VCaP (cell line): ENCODE measurements around the gene ALG9.
A peak's percentile ranks its signal among the peaks of the same experiment; 100 is the strongest.

ENCODE experiments used
- H3K27ac ChIP-seq: fragments of 450-650 bp; 2 replicates; pipeline ENCODE4 v1.5.1; 2017
- TF ChIP-seq, protein P1 (sequence below): fragments of 450-650 bp; conservative IDR thresholded peaks from 2 replicates; pipeline ENCODE4 v1.5.1; 2017; ENCODE audit warnings: mild to moderate bottlenecking, moderate library complexity

The ALG9 gene

DNA sequence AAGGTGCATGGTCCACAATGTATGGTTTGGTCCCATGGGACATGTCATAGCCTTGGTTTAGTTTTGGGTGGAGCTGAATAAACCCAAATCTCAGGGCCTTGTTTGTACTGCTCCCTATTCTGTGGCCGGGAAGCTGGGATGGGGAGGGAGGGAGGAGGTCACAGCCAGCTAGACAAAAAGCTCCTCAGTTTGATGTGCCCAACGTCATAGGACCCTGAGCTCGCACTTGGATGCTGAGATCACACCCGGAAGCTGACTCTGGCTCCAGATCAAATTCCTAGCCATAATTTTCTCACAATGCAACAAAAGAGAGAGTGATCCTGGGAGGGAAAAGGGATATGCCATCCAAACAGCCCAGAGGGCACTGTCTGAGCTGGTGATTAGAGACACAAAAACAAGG, 42.6 kb upstream of the ALG9 start:
- TF ChIP-seq, protein P1, sequence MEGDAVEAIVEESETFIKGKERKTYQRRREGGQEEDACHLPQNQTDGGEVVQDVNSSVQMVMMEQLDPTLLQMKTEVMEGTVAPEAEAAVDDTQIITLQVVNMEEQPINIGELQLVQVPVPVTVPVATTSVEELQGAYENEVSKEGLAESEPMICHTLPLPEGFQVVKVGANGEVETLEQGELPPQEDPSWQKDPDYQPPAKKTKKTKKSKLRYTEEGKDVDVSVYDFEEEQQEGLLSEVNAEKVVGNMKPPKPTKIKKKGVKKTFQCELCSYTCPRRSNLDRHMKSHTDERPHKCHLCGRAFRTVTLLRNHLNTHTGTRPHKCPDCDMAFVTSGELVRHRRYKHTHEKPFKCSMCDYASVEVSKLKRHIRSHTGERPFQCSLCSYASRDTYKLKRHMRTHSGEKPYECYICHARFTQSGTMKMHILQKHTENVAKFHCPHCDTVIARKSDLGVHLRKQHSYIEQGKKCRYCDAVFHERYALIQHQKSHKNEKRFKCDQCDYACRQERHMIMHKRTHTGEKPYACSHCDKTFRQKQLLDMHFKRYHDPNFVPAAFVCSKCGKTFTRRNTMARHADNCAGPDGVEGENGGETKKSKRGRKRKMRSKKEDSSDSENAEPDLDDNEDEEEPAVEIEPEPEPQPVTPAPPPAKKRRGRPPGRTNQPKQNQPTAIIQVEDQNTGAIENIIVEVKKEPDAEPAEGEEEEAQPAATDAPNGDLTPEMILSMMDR, result no peak
- H3K27ac ChIP-seq, result no peak overlapping the region

DNA sequence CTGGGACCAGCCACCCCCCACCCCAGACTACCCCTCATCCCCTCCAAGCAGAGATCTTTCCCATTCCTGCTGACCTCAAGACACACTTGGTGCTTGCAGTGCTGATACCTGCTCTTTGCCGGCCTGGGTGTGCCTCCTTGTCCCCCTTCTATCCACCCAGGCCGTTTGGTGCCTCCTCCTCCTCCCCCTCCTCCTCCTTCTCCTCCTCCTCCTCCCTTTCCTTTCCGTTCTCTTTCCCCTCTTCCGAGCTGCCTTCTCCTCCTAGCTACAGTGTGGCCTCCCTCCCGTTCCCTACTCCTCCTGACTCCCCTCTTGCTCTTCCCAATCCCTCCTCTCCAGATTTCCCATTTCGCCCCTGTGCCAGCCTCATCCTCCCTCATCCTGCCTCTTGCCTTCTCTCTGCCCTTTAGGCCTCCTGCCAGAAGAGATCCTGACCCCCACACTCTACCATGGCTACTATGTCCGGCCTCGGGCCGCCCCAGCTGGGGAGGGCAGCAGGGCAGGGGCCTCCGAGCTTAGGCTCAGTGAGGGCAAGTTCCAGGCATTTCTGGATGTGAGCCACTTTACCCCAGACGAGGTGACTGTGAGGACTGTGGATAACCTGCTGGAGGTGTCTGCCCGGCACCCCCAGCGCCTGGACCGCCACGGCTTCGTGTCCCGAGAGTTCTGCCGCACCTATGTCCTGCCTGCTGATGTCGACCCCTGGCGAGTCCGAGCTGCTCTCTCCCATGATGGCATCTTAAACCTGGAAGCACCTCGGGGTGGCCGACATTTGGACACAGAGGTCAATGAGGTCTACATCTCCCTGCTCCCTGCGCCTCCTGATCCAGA, 41.9 kb upstream of the ALG9 start:
- no peak overlapping the region for H3K27ac ChIP-seq
- TF ChIP-seq, protein P1, result no peak

DNA sequence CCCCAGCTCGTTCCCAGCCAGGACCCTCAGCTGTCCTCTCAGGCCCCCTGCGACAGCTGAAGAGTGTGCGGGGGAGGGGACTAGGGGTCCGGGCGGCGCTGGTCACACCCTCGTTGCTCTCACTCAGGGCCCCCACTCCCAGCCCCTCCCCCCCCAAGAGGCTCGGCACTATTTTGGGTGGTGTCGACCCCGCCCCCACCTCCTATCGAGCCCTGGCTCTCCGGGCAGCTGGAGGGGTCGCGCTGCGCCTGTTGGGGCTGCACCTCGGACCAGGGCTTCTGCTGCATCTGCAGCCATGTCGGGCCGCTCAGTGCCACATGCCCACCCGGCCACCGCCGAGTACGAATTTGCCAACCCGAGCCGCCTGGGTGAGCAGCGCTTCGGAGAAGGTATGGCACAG, 41.2 kb upstream of the ALG9 start, which contains the start of gene HSPB2:
Gene HSPB2, plus strand, starts transcription at position 200 of the 400 bp plus-strand sequence. Its CDS starts 96 bp downstream, at position 296.
- peak within 1 kb of the TSS; percentile 36 for H3K27ac ChIP-seq
- TF ChIP-seq, protein P1, result no peak

DNA sequence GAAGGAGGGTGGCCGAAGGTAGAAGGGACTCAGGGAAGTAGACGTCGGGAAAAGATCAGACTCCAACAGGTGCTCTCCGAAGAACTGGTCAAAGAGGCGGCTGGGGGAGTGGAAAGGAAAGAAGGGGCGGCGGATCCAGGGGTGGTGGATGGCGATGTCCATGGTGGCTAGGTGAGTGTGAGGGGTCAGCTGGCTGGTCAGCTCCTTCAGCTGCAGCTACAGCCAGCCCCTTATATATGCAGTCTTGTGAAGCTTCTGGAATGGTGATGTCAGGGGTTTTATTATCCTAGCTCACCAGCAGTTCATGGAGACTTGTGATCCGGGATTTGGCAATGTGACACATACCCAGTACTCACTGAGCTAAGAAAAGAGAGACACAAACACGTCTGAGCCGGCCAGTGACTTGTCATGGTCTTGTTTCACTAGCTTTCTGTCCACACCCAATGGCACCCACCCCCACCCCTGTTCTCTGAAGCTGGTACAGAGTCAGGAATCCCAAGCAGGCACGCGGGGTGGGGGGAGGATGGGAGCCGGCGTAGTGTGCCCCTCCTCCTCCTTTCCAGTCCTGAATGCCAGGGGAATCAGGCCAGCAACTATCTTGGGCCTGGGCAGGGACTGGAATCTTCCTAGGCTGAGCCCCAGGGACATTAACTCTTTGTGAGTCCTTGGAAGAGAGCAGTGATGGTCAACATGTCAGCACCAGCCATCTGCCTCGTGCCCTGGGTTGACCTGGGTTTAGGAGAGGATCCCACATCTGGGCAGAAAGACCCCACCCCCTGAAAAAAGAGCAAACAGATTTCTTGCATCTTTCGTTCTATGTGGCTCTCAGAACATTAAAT, 40.4 kb upstream of the ALG9 start, which contains the start of gene CRYAB:
Gene CRYAB, minus strand, starts transcription at position 208 of the 839 bp plus-strand sequence. Its CDS starts 46 bp downstream, at position 162.
- TF ChIP-seq, protein P1, result no peak
- H3K27ac ChIP-seq, result peak within 1 kb of the TSS; percentile 36

DNA sequence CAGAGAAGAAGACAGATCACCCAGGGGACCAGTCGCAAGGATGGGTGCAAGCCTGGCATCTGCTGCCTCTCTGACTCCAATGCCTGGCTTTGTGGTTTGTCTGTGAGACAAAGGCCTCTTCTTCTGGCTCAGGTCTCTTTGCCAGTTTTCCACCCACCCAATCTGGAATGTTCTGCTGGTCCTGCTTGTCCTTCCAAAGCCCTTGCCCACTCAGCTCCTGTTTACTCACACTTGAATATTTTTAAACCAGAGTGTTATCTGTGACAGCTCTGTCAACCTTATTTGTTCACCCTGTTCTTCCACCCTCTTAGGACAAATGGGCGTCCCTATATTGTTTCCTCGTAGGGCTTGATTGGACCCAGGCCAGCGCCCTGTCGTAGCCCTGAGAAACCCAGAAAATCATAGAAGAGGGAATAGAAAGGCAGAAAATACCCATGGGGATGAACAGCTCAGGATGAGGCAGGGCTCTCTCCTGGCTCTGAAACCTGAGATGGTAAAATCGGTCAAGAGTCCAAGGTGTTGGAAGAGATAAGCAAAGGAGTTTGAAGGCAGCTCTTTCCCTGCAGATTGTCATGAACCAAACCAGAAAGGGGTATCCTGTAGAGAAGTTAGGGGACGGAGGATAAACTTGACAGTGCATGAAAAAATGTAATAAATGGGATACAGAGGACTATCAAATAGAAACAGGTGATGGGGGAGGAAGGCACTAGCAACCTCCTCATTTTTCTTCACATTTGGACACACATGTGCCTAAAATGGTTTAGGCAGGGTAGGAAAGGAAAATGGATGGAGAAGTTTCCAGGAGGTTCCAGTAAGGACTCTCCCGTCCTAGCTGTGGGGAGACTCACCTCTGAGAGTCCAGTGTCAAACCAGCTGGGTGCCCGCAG, 39.5 kb upstream of the ALG9 start:
- H3K27ac ChIP-seq, result no peak overlapping the region; the same call in 1 of the 2 replicates
- TF ChIP-seq, protein P1, result no peak

DNA sequence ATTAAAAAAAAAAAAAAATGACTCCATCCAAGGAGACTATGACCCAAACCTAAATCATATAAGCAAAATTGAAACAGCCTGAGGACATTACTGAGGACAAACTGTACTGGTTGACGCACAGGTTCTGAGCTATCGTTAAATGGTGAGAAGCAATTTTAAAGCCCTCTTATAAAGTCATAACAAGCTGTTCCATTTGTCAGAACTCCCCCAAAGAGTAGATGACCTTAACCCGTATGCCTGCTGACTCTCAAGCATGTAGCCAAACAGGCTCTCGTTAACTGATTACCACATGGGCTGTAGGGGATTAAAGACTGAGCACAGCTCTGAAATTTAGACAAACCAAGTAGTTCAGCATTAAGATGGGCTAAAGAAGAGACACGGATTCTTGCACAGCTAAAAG, 38.0 kb upstream of the ALG9 start:
- TF ChIP-seq, protein P1, result no peak
- no peak overlapping the region for H3K27ac ChIP-seq
